Neural crest cell (in vitro differentiated cells): Measurements from ENCODE around the gene PLEKHA5. TPM values are rescaled to one million over a fixed set of nuclear protein-coding genes. Genes with fewer than 3 reads are reported as not detected.

Source experiments
- DNase-seq: peaks from one replicate; pipeline ENCODE4 v3.0.0; 2021; ENCODE audit warnings: low read depth, mixed read lengths, low spot score
- H3K27ac Mint-ChIP-seq: one replicate; pipeline ENCODE4 v1.8.0; 2021; ENCODE audit warnings: mild to moderate bottlenecking, mixed read lengths; ENCODE audit not compliant: unreplicated experiment
- H3K27me3 Mint-ChIP-seq: 2 replicates; pipeline ENCODE4 v1.8.0; 2021; ENCODE audit warnings: low read depth, mild to moderate bottlenecking, mixed read lengths
- H3K36me3 Mint-ChIP-seq: 2 replicates; pipeline ENCODE4 v1.8.0; 2021; ENCODE audit warnings: low read depth, mild to moderate bottlenecking, mixed read lengths
- H3K4me1 Mint-ChIP-seq: 2 replicates; pipeline ENCODE4 v1.8.0; 2021; ENCODE audit warnings: mixed read lengths
- H3K4me3 Mint-ChIP-seq: one replicate; pipeline ENCODE4 v1.8.0; 2021; ENCODE audit warnings: mild to moderate bottlenecking, mixed read lengths
- H3K9me3 Mint-ChIP-seq: 2 replicates; pipeline ENCODE4 v1.8.0; 2021; ENCODE audit warnings: mixed read lengths
- CTCF ChIP-seq: fragments of 200-600 bp; sonication (generic); conservative IDR thresholded peaks from 2 replicates; pipeline ENCODE4 v1.5.0; 2021; ENCODE audit warnings: antibody characterized with exemption, mild to moderate bottlenecking
- total RNA-seq: library from RNA; stranded (reverse); gene quantifications from 2 replicates; pipeline ENCODE4 v1.2.1, GENCODE V29; 2021

PLEKHA5 gene
- total RNA-seq, 1 donor from 2014 or later: 39.2 TPM

GRCh38 chr12:19222558-19222957 is 93.0 kb downstream of the PLEKHA5 start:
- TF ChIP-seq CTCF: no peak
- Mint-ChIP-seq H3K27me3 (no peaks in the 10 kb centered on the region), H3K27ac (peak overlapping the region; percentile 50), H3K4me3 (no peak overlapping the region), H3K36me3 (peaks cover 2% of the 10 kb centered on the region), H3K4me1 (peaks cover 6% of the 10 kb centered on the region), H3K9me3 (no peaks in the 10 kb centered on the region)
- no peak for DNase-seq

GRCh38 chr12:19223018-19223417 is 93.5 kb downstream of the PLEKHA5 start:
- H3K4me1 Mint-ChIP-seq: peaks cover 9% of the 10 kb centered on the region

GRCh38 chr12:19223695-19224094 is 94.2 kb downstream of the PLEKHA5 start:
- Mint-ChIP-seq H3K9me3 (no peaks in the 10 kb centered on the region), H3K27me3 (no peaks in the 10 kb centered on the region), H3K36me3 (peaks cover 6% of the 10 kb centered on the region), H3K4me1 (peaks cover 13% of the 10 kb centered on the region), H3K27ac (no peak overlapping the region), H3K4me3 (no peak overlapping the region)
- no peak for DNase-seq
- no peak for TF ChIP-seq CTCF

More at GRCh38 chr12:19223018-19223417, 93.5 kb downstream of the PLEKHA5 start:
- H3K9me3 Mint-ChIP-seq: no peaks in the 10 kb centered on the region
- H3K27ac Mint-ChIP-seq: no peak overlapping the region
- H3K36me3 Mint-ChIP-seq: peaks cover 2% of the 10 kb centered on the region
- no peak overlapping the region for H3K4me3 Mint-ChIP-seq
- H3K27me3 Mint-ChIP-seq: no peaks in the 10 kb centered on the region
- TF ChIP-seq CTCF: peak; percentile 57
- DNase-seq: no peak

- Mint-ChIP-seq H3K27me3 (no peaks in the 10 kb centered on the region), H3K4me1 (peaks cover 13% of the 10 kb centered on the region), H3K9me3 (peaks cover 2% of the 10 kb centered on the region), H3K27ac (no peak overlapping the region), H3K36me3 (peaks cover 16% of the 10 kb centered on the region), H3K4me3 (no peak overlapping the region)
- DNase-seq: no peak
- TF ChIP-seq CTCF: no peak
Measured at GRCh38 chr12:19224746-19225145, 95.2 kb downstream of the PLEKHA5 start.

- Mint-ChIP-seq H3K9me3 (peaks cover 2% of the 10 kb centered on the region), H3K36me3 (peaks cover 15% of the 10 kb centered on the region), H3K4me3 (no peak overlapping the region), H3K27ac (no peak overlapping the region), H3K27me3 (no peaks in the 10 kb centered on the region), H3K4me1 (peaks cover 13% of the 10 kb centered on the region)
- DNase-seq: no peak
- TF ChIP-seq CTCF: no peak
Measured at GRCh38 chr12:19227190-19227879, 97.8 kb downstream of the PLEKHA5 start.
